Right renal pelvis (tissue), 4 donors: ENCODE measurements around the gene DPP9. TPM values are rescaled to one million over a fixed set of nuclear protein-coding genes. Genes with fewer than 3 reads are reported as not detected.
"Not testable (repeated sequence)": the region's sequence is repeated elsewhere in the genome, so short reads cannot be mapped to it uniquely, and the experiment has no call there.

ENCODE experiments used
- DNase-seq, 4 donors: peaks; one replicate each; pipeline ENCODE4 v3.0.0-alpha.2; 2013; ENCODE audit warnings: low read depth in 4 of 4, low spot score in 3 of 4, missing footprints in 1 of 4
- polyA plus RNA-seq, 4 donors: library from polyadenylated mRNA; unstranded; fragments of 120-200 nt; gene quantifications; one replicate each; pipeline ENCODE4 v1.2.1, GENCODE V29; 2013; ENCODE audit not compliant: insufficient read length in 4 of 4

The DPP9 gene
- polyA plus RNA-seq, 4 donors, result 16.4 to 25.5 (median 21.9) TPM

GRCh38 chr19:4742723-4743646 lies 19.3 kb upstream of the DPP9 start:
- no peak for DNase-seq

- DNase-seq, result no peak
These were observed 16.4 kb upstream of the DPP9 start for GRCh38 chr19:4740092-4740491.

- no peak for DNase-seq
These were observed 15.1 kb upstream of the DPP9 start for GRCh38 chr19:4738734-4739133.

GRCh38 chr19:4737955-4738600 lies 14.4 kb upstream of the DPP9 start:
- no peak for DNase-seq

GRCh38 chr19:4733755-4734345 lies 10.2 kb upstream of the DPP9 start:
- DNase-seq, result no peak

- DNase-seq, result no peak
These were observed 9.1 kb upstream of the DPP9 start for GRCh38 chr19:4732680-4733114.

GRCh38 chr19:4730740-4731171 lies 7.1 kb upstream of the DPP9 start:
- DNase-seq, result no peak

- DNase-seq, result no peak
These were observed 5.2 kb upstream of the DPP9 start for GRCh38 chr19:4728871-4729270.

GRCh38 chr19:4722671-4723594 lies 709 bp downstream of the DPP9 start:
- DNase-seq, result no peak

GRCh38 chr19:4721196-4721595 lies 2.4 kb downstream of the DPP9 start:
- no peak for DNase-seq

GRCh38 chr19:4720037-4720700 lies 3.5 kb downstream of the DPP9 start:
- no peak for DNase-seq

- no peak for DNase-seq
These were observed 4.2 kb downstream of the DPP9 start for GRCh38 chr19:4719499-4719866.

- DNase-seq, result no peak
These were observed 5.5 kb downstream of the DPP9 start for GRCh38 chr19:4717966-4718701.

GRCh38 chr19:4717191-4717965 lies 6.3 kb downstream of the DPP9 start:
- no peak for DNase-seq

- no peak for DNase-seq
These were observed 8.0 kb downstream of the DPP9 start for GRCh38 chr19:4715529-4716221.

GRCh38 chr19:4715178-4715528 lies 8.5 kb downstream of the DPP9 start:
- not testable (repeated sequence) for DNase-seq

- no peak for DNase-seq
These were observed 9.6 kb downstream of the DPP9 start for GRCh38 chr19:4714016-4714415.

GRCh38 chr19:4713384-4713951 lies 10.2 kb downstream of the DPP9 start:
- DNase-seq, result no peak
